GM12891 (cell line): ENCODE data around the gene PHACTR3.

Experiments used
- DNase-seq: peaks from one replicate; pipeline ENCODE4 v3.0.0; 2011; ENCODE audit warnings: low spot score; ENCODE audit not compliant: insufficient read length
- FAIRE-seq: peaks from 2 replicates; lab custom pipeline; 2011; peaks lifted over from hg19 to GRCh38; lab: Jason Lieb, UNC
- PAX5 ChIP-seq: IDR thresholded peaks from 2 replicates; pipeline ENCODE4 v1.6.1; 2011; ENCODE audit warnings: low read length, moderate library complexity, mild to moderate bottlenecking; ENCODE audit not compliant: insufficient read depth, severe bottlenecking
- POLR2A ChIP-seq: IDR thresholded peaks from 2 replicates; pipeline ENCODE4 v1.6.1; 2011; ENCODE audit warnings: low read depth, low read length, control low read depth
- POLR2AphosphoS5 ChIP-seq: IDR thresholded peaks from 2 replicates; pipeline ENCODE4 v1.6.1; 2011; ENCODE audit warnings: low read depth, low read length, control low read depth
- POU2F2 ChIP-seq: IDR thresholded peaks from 2 replicates; pipeline ENCODE4 v1.6.1; 2011; ENCODE audit warnings: low read depth, mild to moderate bottlenecking, control low read depth, low read length, moderate library complexity
- SPI1 ChIP-seq: IDR thresholded peaks from 2 replicates; pipeline ENCODE4 v1.6.1; 2011; ENCODE audit warnings: low read depth, low read length, control low read depth
- TAF1 ChIP-seq: IDR thresholded peaks from 2 replicates; pipeline ENCODE4 v1.6.1; 2011; ENCODE audit warnings: low read depth, low read length, control low read depth

PHACTR3 gene

DNA sequence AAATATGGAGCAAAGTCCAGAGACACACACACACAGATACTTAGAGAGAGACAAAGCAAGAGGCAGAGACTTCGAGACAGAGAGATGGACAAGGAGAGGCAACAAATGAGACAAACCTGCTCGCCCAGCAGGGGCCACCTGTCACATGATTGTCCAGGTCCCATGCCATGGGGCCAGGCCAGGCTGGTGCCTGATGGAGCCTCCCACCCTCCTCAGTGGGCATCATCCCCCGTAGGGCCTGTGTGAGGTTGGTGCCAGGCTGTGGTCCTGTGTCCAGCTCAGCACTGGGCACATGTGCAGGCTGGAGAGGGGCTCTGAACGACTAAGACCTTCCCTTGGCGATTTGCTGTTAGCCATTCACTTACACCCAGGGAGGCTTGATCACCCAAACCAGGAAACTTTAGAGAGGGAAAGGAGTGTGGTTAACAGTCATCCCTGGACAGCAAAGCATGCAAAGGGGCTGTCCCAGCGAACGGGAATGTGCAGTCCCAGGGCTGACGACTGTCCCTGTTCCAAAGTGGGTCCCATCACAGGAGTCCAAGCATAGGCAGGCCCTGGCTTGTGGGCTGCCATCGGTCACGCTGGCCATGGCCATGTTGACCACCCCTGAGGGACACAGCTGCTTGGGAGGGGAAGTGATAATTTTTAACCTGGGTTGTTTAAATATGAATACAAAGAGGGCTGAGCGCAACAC is 38.4 kb upstream of the PHACTR3 start:
- no peak for TF ChIP-seq SPI1
- no peak for TF ChIP-seq POLR2A
- no peak for TF ChIP-seq POU2F2
- no peak for TF ChIP-seq TAF1
- TF ChIP-seq PAX5 = no peak
- no peak for TF ChIP-seq POLR2AphosphoS5
- no peak for DNase-seq
- no peak for FAIRE-seq

DNA sequence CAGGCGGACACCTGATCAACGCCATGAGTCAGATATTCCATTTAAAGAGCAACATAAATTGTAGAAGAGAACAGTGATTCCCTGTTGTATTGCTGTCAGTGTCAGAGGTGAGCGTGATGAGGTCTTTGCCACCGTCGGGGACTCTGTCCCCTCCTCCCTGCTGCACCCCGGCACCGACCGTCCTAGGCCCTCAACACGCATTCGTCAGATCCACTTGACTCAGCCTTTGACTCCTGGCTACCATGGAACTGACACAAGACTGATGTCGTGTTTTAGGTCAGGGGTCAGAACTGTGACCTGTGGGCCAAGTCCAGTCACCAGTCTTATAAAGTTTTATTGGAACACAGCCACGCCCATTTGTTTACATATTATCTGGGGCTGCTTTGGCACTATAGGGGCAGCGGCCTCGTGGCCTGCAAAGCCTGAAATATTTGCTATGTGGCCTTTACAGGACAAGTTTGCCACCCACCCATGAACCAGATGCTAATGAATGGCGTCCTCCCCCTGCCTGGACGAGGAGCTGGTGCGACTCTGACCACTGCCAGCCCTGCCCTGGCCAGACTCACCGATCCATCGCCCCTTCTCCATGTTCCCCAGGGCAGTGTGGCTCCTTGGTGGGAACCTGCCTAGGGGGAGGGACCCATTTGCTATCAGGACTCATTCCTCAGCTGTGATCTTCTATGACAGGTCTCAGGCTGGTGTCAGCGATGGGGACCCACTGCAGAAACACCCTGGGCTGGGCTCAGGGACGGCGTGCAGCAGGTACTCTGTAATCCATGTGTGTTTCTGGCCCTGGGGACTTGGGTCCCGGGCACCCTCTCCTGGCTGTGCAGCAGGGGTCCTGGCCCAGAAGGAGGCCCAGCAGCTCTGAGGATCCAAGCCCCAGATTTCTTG is 37.5 kb upstream of the PHACTR3 start:
- TF ChIP-seq PAX5 (no peak), SPI1 (no peak), POLR2A (no peak), POU2F2 (no peak), POLR2AphosphoS5 (no peak), TAF1 (no peak)
- no peak for FAIRE-seq
- no peak for DNase-seq

GRCh38 chr20:59567585-59568508 is 36.5 kb upstream of the PHACTR3 start:
- DNase-seq (no peak), FAIRE-seq (no peak)
- TF ChIP-seq SPI1 = no peak
- TF ChIP-seq POLR2A = no peak
- no peak for TF ChIP-seq POLR2AphosphoS5
- TF ChIP-seq PAX5 = no peak

- FAIRE-seq (no peak), DNase-seq (no peak)
- TF ChIP-seq POLR2AphosphoS5 = no peak
- TF ChIP-seq PAX5 = no peak
- TF ChIP-seq POLR2A = no peak
- TF ChIP-seq POU2F2 = no peak
Observed at GRCh38 chr20:59568509-59569024, 35.8 kb upstream of the PHACTR3 start.

DNA sequence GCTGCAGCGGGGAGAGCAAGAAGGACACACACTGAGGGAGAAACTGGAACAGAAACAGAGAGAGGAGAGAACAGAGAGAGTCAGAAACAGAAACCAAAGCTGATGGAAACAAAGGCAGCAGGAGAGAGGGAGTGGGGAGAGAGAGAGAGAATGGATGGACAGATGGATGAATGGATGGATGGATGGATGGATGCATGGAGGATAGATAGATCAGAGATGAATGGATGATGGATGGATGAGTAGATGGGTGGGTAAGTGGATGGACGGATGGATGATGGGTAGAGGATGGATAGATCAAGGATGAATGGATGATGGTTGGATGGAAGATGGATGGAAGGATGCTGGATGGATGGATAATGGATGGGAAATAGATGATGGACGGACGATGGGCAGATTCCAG is 35.0 kb upstream of the PHACTR3 start:
- DNase-seq (no peak), FAIRE-seq (no peak)
- no peak for TF ChIP-seq POLR2AphosphoS5
- TF ChIP-seq POLR2A = no peak
- TF ChIP-seq PAX5 = no peak
- no peak for TF ChIP-seq POU2F2
- TF ChIP-seq SPI1 = no peak
- no peak for TF ChIP-seq TAF1

GRCh38 chr20:59571151-59571550 is 33.2 kb upstream of the PHACTR3 start:
- DNase-seq = no peak
- no peak for TF ChIP-seq TAF1
- TF ChIP-seq SPI1 = no peak
- TF ChIP-seq POU2F2 = no peak
- no peak for TF ChIP-seq POLR2A
- no peak for TF ChIP-seq PAX5
- no peak for TF ChIP-seq POLR2AphosphoS5
- FAIRE-seq = no peak

DNA sequence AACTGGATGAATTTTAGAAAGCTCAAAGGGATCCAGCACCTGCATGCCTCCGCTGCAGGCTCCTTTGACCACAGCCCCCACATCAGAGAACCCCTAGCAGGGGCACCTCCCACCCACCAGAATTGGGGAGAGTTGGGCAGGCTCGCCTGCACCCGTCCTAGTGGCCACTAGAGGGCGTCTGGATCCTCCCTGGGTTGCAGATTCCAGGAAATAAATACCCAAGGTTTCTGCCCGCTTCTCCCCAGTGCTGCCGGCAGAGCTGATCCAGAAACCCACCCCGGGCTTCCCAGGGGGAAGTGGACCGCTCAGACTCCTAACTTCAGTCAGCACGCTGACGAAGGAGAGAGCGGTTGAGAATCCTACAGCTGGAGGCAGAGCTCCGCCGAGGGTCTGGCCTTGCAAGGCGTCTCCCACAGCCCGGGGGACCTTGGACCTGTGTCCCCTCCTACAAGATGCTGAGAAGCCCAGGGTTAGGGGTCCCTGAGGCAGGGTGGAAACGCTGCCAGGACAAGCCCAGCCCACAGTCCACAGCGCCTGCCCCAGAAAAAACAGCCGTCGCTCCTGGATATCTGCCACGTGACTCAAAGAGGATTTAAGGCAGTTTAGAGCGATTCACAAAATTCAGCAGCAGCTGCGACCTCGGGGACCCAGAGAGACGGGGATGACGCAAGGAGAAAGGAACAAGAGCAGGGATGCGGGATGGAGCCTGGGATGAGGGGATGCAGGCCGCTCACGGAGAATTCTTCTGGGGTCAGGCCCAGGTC is 32.6 kb upstream of the PHACTR3 start:
- TF ChIP-seq SPI1 (no peak), PAX5 (no peak), POLR2AphosphoS5 (no peak), TAF1 (no peak), POU2F2 (no peak), POLR2A (no peak)
- DNase-seq (peak; percentile 74), FAIRE-seq (no peak)

- no peak for DNase-seq
- TF ChIP-seq TAF1 = no peak
- no peak for TF ChIP-seq PAX5
- TF ChIP-seq POLR2A = no peak
- TF ChIP-seq SPI1 = no peak
- TF ChIP-seq POU2F2 = no peak
- no peak for TF ChIP-seq POLR2AphosphoS5
- FAIRE-seq = no peak
Observed at GRCh38 chr20:59572515-59572914, 31.8 kb upstream of the PHACTR3 start.
